ENCODE results near the gene NANOS2.
"Not testable (repeated sequence)": the region's sequence is repeated elsewhere in the genome, so short reads cannot be mapped to it uniquely, and the experiment has no call there.

NANOS2 gene

DNA sequence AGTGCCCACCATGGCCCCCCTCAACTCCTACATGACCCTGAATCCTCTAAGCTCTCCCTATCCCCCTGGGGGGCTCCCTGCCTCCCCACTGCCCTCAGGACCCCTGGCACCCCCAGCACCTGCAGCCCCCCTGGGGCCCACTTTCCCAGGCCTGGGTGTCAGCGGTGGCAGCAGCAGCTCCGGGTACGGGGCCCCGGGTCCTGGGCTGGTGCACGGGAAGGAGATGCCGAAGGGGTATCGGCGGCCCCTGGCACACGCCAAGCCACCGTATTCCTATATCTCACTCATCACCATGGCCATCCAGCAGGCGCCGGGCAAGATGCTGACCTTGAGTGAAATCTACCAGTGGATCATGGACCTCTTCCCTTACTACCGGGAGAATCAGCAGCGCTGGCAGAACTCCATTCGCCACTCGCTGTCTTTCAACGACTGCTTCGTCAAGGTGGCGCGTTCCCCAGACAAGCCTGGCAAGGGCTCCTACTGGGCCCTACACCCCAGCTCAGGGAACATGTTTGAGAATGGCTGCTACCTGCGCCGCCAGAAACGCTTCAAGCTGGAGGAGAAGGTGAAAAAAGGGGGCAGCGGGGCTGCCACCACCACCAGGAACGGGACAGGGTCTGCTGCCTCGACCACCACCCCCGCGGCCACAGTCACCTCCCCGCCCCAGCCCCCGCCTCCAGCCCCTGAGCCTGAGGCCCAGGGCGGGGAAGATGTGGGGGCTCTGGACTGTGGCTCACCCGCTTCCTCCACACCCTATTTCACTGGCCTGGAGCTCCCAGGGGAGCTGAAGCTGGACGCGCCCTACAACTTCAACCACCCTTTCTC, 42.3 kb downstream of the NANOS2 start:
- DNase-seq: no peak

DNA sequence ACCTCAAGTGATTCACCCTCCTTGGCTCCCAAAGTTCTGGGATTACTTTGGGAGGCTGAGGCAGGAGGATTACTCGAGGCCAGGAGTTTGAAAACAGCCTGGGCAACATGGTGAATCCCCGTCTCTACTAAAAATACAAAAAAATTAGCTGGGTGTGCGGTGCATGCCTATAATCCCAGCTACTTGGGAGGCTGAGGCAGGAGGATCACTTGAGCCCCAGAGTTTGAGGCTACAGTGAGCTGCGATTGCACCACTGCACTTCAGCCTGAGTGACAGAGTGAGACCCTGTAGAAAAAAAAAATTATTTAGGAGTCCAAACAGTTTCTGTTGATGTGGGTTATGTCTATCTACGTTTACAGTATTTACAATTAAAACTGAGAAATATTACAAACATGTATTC, 43.8 kb downstream of the NANOS2 start:
- no peak for DNase-seq

DNA sequence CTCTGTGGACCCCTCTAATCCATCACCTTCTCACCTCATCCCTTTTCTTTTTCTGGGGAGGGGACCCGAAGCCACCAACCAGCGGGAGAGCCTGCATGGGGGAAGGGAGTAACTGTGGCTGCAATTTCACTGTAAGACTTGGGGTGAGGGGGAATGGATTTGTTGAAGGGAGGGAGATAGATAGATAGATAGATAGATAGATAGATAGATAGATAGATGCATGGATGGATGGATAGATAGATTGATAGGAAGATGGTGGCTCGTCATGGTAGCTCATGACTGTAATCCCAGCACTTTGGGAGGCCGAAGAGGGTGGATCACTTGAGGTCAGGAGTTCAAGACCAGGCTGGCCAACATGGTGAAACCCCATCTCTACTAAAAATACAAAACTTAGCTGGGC, 47.3 kb downstream of the NANOS2 start:
- not testable (repeated sequence) for DNase-seq

DNA sequence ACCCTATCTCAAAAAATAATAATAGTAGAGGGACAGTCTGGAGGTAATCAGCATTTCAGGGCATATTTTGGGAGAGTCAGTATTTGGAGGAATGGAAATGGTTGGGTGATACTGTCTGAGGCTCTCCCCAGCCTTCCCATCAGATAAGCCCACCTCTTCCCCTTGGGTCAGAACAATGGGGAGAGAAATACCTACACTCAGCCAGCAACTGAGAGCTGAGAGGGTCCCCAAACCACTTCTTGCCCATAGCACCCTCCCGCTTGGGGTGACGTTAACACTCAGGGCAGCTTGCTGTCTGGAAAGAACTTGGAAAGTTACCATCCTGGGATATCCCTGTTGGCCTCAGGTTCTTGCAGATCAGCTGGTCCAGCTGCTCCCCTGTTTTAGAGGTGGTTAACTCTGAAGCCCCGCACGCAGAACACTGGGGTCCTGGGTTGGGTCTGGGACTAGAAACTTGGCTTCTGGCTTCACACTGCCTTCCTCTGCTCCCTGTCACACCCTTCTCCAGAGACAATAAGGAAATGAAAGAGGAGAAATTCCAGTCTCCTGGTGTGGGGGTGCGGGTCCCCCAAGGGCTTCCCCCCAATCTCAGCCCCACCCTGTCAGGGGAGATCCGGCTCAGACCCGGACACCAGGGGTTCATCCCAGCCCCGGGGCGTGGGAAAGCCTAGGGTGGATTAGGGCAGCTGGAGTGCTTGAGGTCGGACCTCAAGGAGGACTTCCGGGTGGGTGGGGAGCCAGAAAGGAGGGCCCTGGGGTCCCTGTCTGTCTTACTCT, 48.0 kb downstream of the NANOS2 start:
- DNase-seq: no peak

DNA sequence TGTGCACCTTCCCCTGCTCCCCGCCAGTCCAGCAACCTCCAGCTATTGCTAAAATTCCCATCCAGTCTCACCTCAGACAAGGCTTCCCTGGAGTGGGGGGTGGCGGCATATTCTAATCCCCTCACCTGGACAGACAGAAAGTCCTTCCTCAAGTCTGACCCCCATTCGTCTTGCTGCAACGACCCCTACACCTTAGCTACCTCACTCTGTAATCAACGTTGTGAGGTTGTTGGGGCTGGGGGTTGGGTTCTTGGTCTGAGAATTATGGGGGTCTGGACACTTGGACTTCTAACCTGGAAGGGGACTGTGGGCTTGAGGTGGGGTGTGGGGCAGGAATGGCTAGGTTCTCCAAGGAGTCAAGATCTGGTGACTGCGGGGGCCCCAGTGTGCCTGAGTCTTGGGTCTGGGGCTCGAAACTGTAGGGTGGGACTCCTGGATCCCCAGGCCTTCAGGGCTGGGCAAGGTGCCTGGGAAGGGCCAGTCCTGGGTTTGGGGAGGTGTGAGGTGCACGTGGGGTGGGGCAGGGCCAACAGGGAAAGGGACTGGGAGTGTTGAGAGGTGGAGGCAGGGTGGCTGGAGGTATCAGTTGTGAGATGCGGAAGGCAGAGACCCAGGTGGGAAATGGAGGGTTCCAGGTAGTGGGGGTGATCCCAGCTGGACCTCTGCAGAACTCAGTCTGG, 49.2 kb downstream of the NANOS2 start:
- no peak for DNase-seq

DNA sequence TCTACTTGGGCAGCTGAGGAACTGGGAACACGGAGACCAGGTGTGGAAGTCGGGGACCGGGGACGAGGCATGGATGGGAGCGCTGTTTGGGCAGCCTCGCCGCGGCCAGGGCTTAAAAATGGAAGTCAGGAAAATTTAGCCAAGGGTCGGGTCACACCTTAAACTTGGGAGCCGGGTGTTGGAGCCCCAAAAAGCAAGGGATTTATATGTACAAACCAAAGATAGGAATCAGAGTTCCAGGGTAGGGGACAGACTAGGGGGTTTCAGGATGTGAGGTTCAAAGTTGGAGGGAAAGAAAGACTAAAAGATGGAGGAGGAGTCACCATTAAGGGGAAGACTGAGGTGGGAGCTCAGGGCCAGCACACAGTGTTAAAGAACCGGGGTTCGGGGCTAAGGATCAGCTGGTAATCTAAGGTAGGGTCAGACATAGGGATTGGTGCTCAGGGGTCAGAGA, 49.9 kb downstream of the NANOS2 start:
- DNase-seq: no peak

DNA sequence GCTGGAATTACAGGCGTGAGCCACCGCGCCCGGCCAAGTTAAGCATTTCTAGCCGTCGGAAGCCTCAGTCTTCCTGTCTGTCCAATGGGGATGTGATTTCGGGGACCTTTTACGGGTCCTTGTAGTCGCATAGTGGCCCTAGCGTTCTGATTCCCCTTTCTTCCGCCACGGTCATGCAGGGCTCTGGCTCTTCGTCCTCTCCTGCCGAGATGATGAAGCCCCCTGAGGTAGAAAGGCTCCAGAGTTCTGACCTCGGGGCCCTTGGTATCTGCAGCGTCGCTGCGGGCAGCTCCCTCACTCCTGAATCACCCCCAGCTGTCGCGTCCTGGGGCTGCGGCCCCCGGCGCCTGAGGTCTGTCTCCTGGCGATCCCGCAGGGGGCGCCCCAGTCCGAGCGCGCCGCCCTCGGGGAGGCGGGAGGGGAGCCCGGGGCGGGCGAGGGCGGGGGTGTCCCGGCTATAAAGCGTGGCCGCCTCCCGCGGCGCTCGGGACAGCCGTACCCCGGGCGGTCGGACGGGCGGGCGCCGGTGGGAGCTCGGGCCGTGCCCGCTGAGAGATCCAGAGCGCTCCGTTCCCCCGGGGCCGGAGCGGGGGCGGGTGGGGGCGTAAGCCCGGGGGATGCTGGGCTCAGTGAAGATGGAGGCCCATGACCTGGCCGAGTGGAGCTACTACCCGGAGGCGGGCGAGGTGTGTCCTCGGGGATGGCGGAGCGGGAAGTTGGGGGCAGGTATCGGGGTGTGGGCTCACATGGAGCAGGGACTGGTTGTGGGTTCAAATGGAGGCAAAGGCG, 50.5 kb downstream of the NANOS2 start, which contains the start of gene FOXA3:
FOXA3 (plus strand) TSS at position 487 of the 789 bp plus-strand sequence; CDS start at position 618, 131 bp downstream.
- peak; percentile 61 for DNase-seq

DNA sequence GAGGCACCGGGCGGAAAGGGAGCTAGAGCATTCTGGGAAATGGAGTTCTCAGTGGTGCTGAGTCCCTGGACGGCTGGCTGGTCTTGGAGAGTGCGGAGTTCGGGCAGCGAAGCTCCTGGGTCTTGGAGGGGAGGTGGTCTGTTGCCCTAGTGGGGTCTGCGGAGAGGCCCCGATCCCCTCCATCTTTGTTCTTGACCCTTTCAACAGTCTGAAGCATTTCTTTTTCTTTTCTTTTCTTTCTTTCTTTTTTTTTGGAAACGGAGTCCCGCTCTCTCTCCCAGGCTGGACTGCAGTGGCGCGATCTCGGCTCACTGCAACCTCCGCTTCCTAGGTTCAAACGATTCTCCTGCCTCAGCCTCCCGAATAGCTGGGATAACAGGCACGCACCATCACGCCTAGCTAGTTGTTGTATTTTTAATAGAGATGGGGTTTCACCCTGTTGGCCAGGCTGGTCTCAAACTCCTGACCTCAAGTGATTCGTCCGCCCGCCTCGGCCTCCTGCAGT, 51.2 kb downstream of the NANOS2 start:
- no peak for DNase-seq
